NCI-H2107 (cell line): Measurements from ENCODE around the gene EIF1AX.
"Not testable (repeated sequence)": the region's sequence is repeated elsewhere in the genome, so short reads cannot be mapped to it uniquely, and the experiment has no call there.

Source experiments
- DNase-seq: peaks from one replicate; lab custom pipeline; 2025; lab: John Stamatoyannopoulos, UW

Gene EIF1AX

GRCh38 chrX:20126833-20127232, 14.8 kb downstream of the EIF1AX start:
- not testable (repeated sequence) for DNase-seq

GRCh38 chrX:20124964-20125363, 16.7 kb downstream of the EIF1AX start:
- no peak for DNase-seq

GRCh38 chrX:20118065-20118824, 23.4 kb downstream of the EIF1AX start:
- no peak for DNase-seq

GRCh38 chrX:20116577-20117240, 24.9 kb downstream of the EIF1AX start, which contains the start of gene MAP7D2:
TSS of gene MAP7D2 (minus strand) at chrX:20116907. CDS start at chrX:20116879, 28 bp downstream.
- DNase-seq: no peak

GRCh38 chrX:20116087-20116576, 25.5 kb downstream of the EIF1AX start:
- DNase-seq: no peak

GRCh38 chrX:20112022-20112774, 29.4 kb downstream of the EIF1AX start:
- no peak for DNase-seq

GRCh38 chrX:20111271-20111670, 30.4 kb downstream of the EIF1AX start:
- no peak for DNase-seq

- DNase-seq: no peak
Observed at GRCh38 chrX:20101934-20102581, 39.6 kb downstream of the EIF1AX start.

GRCh38 chrX:20091499-20091898, 50.1 kb downstream of the EIF1AX start:
- DNase-seq: no peak

- no peak for DNase-seq
Observed at GRCh38 chrX:20089845-20090244, 51.8 kb downstream of the EIF1AX start.

GRCh38 chrX:20080277-20080676, 61.4 kb downstream of the EIF1AX start:
- DNase-seq: no peak
